MCF 10A (cell line): ENCODE measurements around the gene LRP3. TPM values are rescaled to one million over a fixed set of nuclear protein-coding genes. Genes with fewer than 3 reads are reported as not detected.
A peak's percentile ranks its signal among the peaks of the same experiment; 100 is the strongest.

ENCODE experiments used
- BruUV-seq: library from RNA; stranded (reverse); fragments of 400-500 nt; replicated peaks from 2 replicates; lab custom pipeline; 2021; lab: Mats Ljungman, UMichigan
- CTCF ChIA-PET: fragments of 300-600 bp; sonication (Branson Sonifier 250); formaldehyde crosslinking; extraction: SDS; loops from one replicate; lab custom pipeline; 2021; ENCODE audit warnings: antibody characterized with exemption, inconsistent platforms; lab: Yijun Ruan, JAX
- POLR2A ChIA-PET: fragments of 300-600, 350-650 bp; sonication (Branson Sonifier 250); formaldehyde crosslinking; extraction: SDS; loops from one replicate; lab custom pipeline; 2020; ENCODE audit warnings: antibody characterized with exemption, inconsistent platforms; lab: Yijun Ruan, JAX
- DNase-seq: peaks from one replicate; pipeline ENCODE4 v3.0.0-alpha.2; 2018; ENCODE audit not compliant: unreplicated experiment
- H3K27ac Mint-ChIP-seq: one replicate; pipeline ENCODE4 v1.8.0; 2022; ENCODE audit warnings: mild to moderate bottlenecking, low read depth, mixed read lengths; ENCODE audit not compliant: unreplicated experiment
- H3K27me3 Mint-ChIP-seq: one replicate; pipeline ENCODE4 v1.8.0; 2022; ENCODE audit warnings: mixed read lengths; ENCODE audit not compliant: insufficient read depth, unreplicated experiment
- H3K36me3 Mint-ChIP-seq: one replicate; pipeline ENCODE4 v1.8.0; 2022; ENCODE audit warnings: mild to moderate bottlenecking, moderate library complexity, mixed read lengths; ENCODE audit not compliant: insufficient read depth, unreplicated experiment
- H3K4me1 Mint-ChIP-seq: one replicate; pipeline ENCODE4 v1.8.0; 2022; ENCODE audit warnings: mixed read lengths; ENCODE audit not compliant: insufficient read depth, unreplicated experiment
- H3K4me3 Mint-ChIP-seq: one replicate; pipeline ENCODE4 v1.8.0; 2022; ENCODE audit warnings: mild to moderate bottlenecking, moderate library complexity, mixed read lengths; ENCODE audit not compliant: unreplicated experiment
- H3K9me3 Mint-ChIP-seq: one replicate; pipeline ENCODE4 v1.8.0; 2022; ENCODE audit warnings: mixed read lengths; ENCODE audit not compliant: unreplicated experiment
- intact Hi-C: fragments of 100-400 bp; cut with micrococcal nuclease; formaldehyde crosslinking; loops from 2 replicates; pipeline ENCODE4 v1.14.1; 2022
- total RNA-seq: library from RNA; stranded (reverse); gene quantifications from 2 replicates; pipeline ENCODE4 v1.2.3, GENCODE V29; 2022
- TF ChIP-seq, protein P1 (sequence below): fragments of 200-600 bp; IDR thresholded peaks from one replicate; pipeline ENCODE4 v1.8.0; 2022; ENCODE audit warnings: antibody characterized with exemption, mild to moderate bottlenecking; ENCODE audit not compliant: unreplicated experiment

Gene LRP3
- total RNA-seq, 1 experiment from 2014 or later: 7.7 TPM

- CTCF ChIA-PET: interaction anchor here (0.5 to 19.0 kb wide), 13 partner anchors 13 to 1847 kb away, joined by 3 to 530 read pairs (median 4); no protein-coding TSS in a partner anchor
- peaks cover 9% of the 10 kb centered on the region for H3K27me3 Mint-ChIP-seq
- no TSS peak for BruUV-seq
- intact Hi-C loops: loop anchor here (1.0 to 5.0 kb wide), 2 partner anchors 51 to 166 kb away; no protein-coding TSS in a partner anchor
- no peaks in the 10 kb centered on the region for H3K4me1 Mint-ChIP-seq
- no peaks in the 10 kb centered on the region for H3K36me3 Mint-ChIP-seq
- POLR2A ChIA-PET: no interaction called here
- TF ChIP-seq, protein P1, sequence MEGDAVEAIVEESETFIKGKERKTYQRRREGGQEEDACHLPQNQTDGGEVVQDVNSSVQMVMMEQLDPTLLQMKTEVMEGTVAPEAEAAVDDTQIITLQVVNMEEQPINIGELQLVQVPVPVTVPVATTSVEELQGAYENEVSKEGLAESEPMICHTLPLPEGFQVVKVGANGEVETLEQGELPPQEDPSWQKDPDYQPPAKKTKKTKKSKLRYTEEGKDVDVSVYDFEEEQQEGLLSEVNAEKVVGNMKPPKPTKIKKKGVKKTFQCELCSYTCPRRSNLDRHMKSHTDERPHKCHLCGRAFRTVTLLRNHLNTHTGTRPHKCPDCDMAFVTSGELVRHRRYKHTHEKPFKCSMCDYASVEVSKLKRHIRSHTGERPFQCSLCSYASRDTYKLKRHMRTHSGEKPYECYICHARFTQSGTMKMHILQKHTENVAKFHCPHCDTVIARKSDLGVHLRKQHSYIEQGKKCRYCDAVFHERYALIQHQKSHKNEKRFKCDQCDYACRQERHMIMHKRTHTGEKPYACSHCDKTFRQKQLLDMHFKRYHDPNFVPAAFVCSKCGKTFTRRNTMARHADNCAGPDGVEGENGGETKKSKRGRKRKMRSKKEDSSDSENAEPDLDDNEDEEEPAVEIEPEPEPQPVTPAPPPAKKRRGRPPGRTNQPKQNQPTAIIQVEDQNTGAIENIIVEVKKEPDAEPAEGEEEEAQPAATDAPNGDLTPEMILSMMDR: no peak
- H3K27ac Mint-ChIP-seq: no peak overlapping the region
- no peaks in the 10 kb centered on the region for H3K9me3 Mint-ChIP-seq
- peak; percentile 14 for DNase-seq
- H3K4me3 Mint-ChIP-seq: no peak overlapping the region
These were observed 47.0 kb downstream of the LRP3 start for GRCh38 chr19:33241091-33241529.

- ChIA-PET CTCF (interaction anchor here (0.6 to 19.0 kb wide), 33 partner anchors 13 to 1847 kb away, joined by 3 to 530 read pairs (median 3); no protein-coding TSS in a partner anchor), POLR2A (no interaction called here)
- H3K4me3 Mint-ChIP-seq: no peak overlapping the region
- H3K9me3 Mint-ChIP-seq: no peaks in the 10 kb centered on the region
- H3K4me1 Mint-ChIP-seq: no peaks in the 10 kb centered on the region
- intact Hi-C loops: loop anchor here (1.0 to 5.0 kb wide), 2 partner anchors 51 to 166 kb away; no protein-coding TSS in a partner anchor
- H3K36me3 Mint-ChIP-seq: no peaks in the 10 kb centered on the region
- TF ChIP-seq, protein P1: peak; percentile 84
- no TSS peak for BruUV-seq
- peak; percentile 29 for DNase-seq
- peaks cover 9% of the 10 kb centered on the region for H3K27me3 Mint-ChIP-seq
- no peak overlapping the region for H3K27ac Mint-ChIP-seq
These were observed 47.5 kb downstream of the LRP3 start for GRCh38 chr19:33241530-33242101.

GRCh38 chr19:33242131-33242530 lies 48.0 kb downstream of the LRP3 start:
- H3K4me1 Mint-ChIP-seq: no peaks in the 10 kb centered on the region
- H3K27ac Mint-ChIP-seq: no peak overlapping the region
- DNase-seq: no peak
- TF ChIP-seq, protein P1: no peak
- BruUV-seq: no TSS peak
- H3K36me3 Mint-ChIP-seq: no peaks in the 10 kb centered on the region
- ChIA-PET POLR2A (no interaction called here), CTCF (interaction anchor here (0.6 to 19.0 kb wide), 34 partner anchors 12 to 1008 kb away, joined by 3 to 530 read pairs (median 4); no protein-coding TSS in a partner anchor)
- intact Hi-C loops: loop anchor here (5.0 kb wide), 1 partner anchor 50 kb away; no protein-coding TSS in a partner anchor
- peaks cover 9% of the 10 kb centered on the region for H3K27me3 Mint-ChIP-seq
- H3K9me3 Mint-ChIP-seq: no peaks in the 10 kb centered on the region
- H3K4me3 Mint-ChIP-seq: no peak overlapping the region

- no peak for DNase-seq
- H3K9me3 Mint-ChIP-seq: no peaks in the 10 kb centered on the region
- peaks cover 9% of the 10 kb centered on the region for H3K27me3 Mint-ChIP-seq
- H3K4me3 Mint-ChIP-seq: no peak overlapping the region
- BruUV-seq: no TSS peak
- H3K36me3 Mint-ChIP-seq: no peaks in the 10 kb centered on the region
- H3K4me1 Mint-ChIP-seq: no peaks in the 10 kb centered on the region
- TF ChIP-seq, protein P1: no peak
- H3K27ac Mint-ChIP-seq: no peak overlapping the region
- ChIA-PET CTCF (interaction anchor here (0.7 to 19.0 kb wide), 18 partner anchors 11 to 528 kb away, joined by 3 to 530 read pairs (median 5); no protein-coding TSS in a partner anchor), POLR2A (interaction anchor here (0.7 kb wide), 2 partner anchors 65 to 142 kb away, joined by 3 read pairs; no protein-coding TSS in a partner anchor)
- intact Hi-C loops: loop anchor here (5.0 kb wide), 1 partner anchor 49 kb away; no protein-coding TSS in a partner anchor
These were observed 48.8 kb downstream of the LRP3 start for GRCh38 chr19:33242911-33243310.
